H7 (cell line): ENCODE measurements around the gene SEPHS1. TPM values are rescaled to one million over a fixed set of nuclear protein-coding genes. Genes with fewer than 3 reads are reported as not detected.

ENCODE experiments used
- DNase-seq: peaks from one replicate; pipeline ENCODE4 v3.0.0; 2012
- H3K27me3 ChIP-seq: 2 replicates; pipeline ENCODE4 v1.6.0; 2011; ENCODE audit warnings: mild to moderate bottlenecking, low read length; ENCODE audit not compliant: control insufficient read depth, insufficient read depth
- H3K36me3 ChIP-seq: replicated peaks from 2 replicates; pipeline ENCODE4 v1.5.1; 2011; ENCODE audit warnings: low read length; ENCODE audit not compliant: control insufficient read depth, insufficient read depth
- H3K4me3 ChIP-seq: 2 replicates; pipeline ENCODE4 v1.5.1; 2011; ENCODE audit warnings: low read depth, mild to moderate bottlenecking, control low read depth, low read length, moderate library complexity; ENCODE audit not compliant: insufficient read depth
- total RNA-seq: library from RNA; depleted of rRNA; stranded (reverse); fragments of >200 nt; shearing (Covaris generic); gene quantifications from 2 replicates; pipeline ENCODE4 v1.2.3, GENCODE V29; 2014

Gene SEPHS1
- total RNA-seq, 1 experiment from 2014 or later, result 341 TPM

- DNase-seq, result no peak
- Histone ChIP-seq H3K27me3 (no peaks in the 10 kb centered on the region), H3K4me3 (no peak overlapping the region), H3K36me3 (peaks cover 51% of the 10 kb centered on the region)
These were observed 20.6 kb downstream of the SEPHS1 start for GRCh38 chr10:13327534-13327933.

GRCh38 chr10:13322615-13323148, 25.4 kb downstream of the SEPHS1 start:
- no peak for DNase-seq
- peaks cover 40% of the 10 kb centered on the region for H3K36me3 ChIP-seq
- no peaks in the 10 kb centered on the region for H3K27me3 ChIP-seq
- H3K4me3 ChIP-seq, result no peak overlapping the region

- Histone ChIP-seq H3K4me3 (no peak overlapping the region), H3K36me3 (peaks cover 38% of the 10 kb centered on the region), H3K27me3 (no peaks in the 10 kb centered on the region)
- DNase-seq, result no peak
These were observed 26.5 kb downstream of the SEPHS1 start for GRCh38 chr10:13321576-13321975.

- Histone ChIP-seq H3K36me3 (peaks cover 23% of the 10 kb centered on the region), H3K27me3 (no peaks in the 10 kb centered on the region), H3K4me3 (no peak overlapping the region)
- no peak for DNase-seq
These were observed 28.9 kb downstream of the SEPHS1 start for GRCh38 chr10:13319166-13319565.

GRCh38 chr10:13317474-13317873, 30.6 kb downstream of the SEPHS1 start:
- Histone ChIP-seq H3K4me3 (no peak overlapping the region), H3K36me3 (peaks cover 19% of the 10 kb centered on the region), H3K27me3 (no peaks in the 10 kb centered on the region)
- peak; percentile 35 for DNase-seq

GRCh38 chr10:13316635-13317311, 31.3 kb downstream of the SEPHS1 start:
- no peak for DNase-seq
- Histone ChIP-seq H3K27me3 (no peaks in the 10 kb centered on the region), H3K4me3 (no peak overlapping the region), H3K36me3 (peaks cover 16% of the 10 kb centered on the region)

- H3K27me3 ChIP-seq, result no peaks in the 10 kb centered on the region
- peaks cover 9% of the 10 kb centered on the region for H3K36me3 ChIP-seq
- DNase-seq, result no peak
- H3K4me3 ChIP-seq, result no peak overlapping the region
These were observed 32.7 kb downstream of the SEPHS1 start for GRCh38 chr10:13315361-13315760.

GRCh38 chr10:13311177-13311575, 36.9 kb downstream of the SEPHS1 start:
- no peak for DNase-seq
- no peaks in the 10 kb centered on the region for H3K36me3 ChIP-seq
- H3K27me3 ChIP-seq, result no peaks in the 10 kb centered on the region
- H3K4me3 ChIP-seq, result no peak overlapping the region

- no peaks in the 10 kb centered on the region for H3K36me3 ChIP-seq
- no peak for DNase-seq
- no peak overlapping the region for H3K4me3 ChIP-seq
- no peaks in the 10 kb centered on the region for H3K27me3 ChIP-seq
These were observed 37.4 kb downstream of the SEPHS1 start for GRCh38 chr10:13310518-13311176.

GRCh38 chr10:13309792-13310191, 38.3 kb downstream of the SEPHS1 start:
- DNase-seq, result no peak
- H3K27me3 ChIP-seq, result no peaks in the 10 kb centered on the region
- H3K36me3 ChIP-seq, result no peaks in the 10 kb centered on the region
- H3K4me3 ChIP-seq, result no peak overlapping the region

- no peak for DNase-seq
- no peaks in the 10 kb centered on the region for H3K36me3 ChIP-seq
- no peak overlapping the region for H3K4me3 ChIP-seq
- no peaks in the 10 kb centered on the region for H3K27me3 ChIP-seq
These were observed 40.0 kb downstream of the SEPHS1 start for GRCh38 chr10:13308096-13308495.

GRCh38 chr10:13306103-13306502, 42.0 kb downstream of the SEPHS1 start:
- no peaks in the 10 kb centered on the region for H3K36me3 ChIP-seq
- no peak for DNase-seq
- no peaks in the 10 kb centered on the region for H3K27me3 ChIP-seq
- H3K4me3 ChIP-seq, result no peak overlapping the region

GRCh38 chr10:13302821-13303555, 45.1 kb downstream of the SEPHS1 start:
- Histone ChIP-seq H3K27me3 (peaks cover 8% of the 10 kb centered on the region; the same call in 1 of the 2 replicates), H3K4me3 (no peak overlapping the region), H3K36me3 (no peaks in the 10 kb centered on the region)
- DNase-seq, result no peak

GRCh38 chr10:13299437-13300287, 48.4 kb downstream of the SEPHS1 start, which contains the start of gene PHYH:
TSS of gene PHYH (minus strand) at chr10:13300064. CDS start at chr10:13300042, 22 bp downstream.
- DNase-seq, result peak; percentile 96
- H3K27me3 ChIP-seq, result peaks cover 8% of the 10 kb centered on the region; the same call in 1 of the 2 replicates
- H3K36me3 ChIP-seq, result no peaks in the 10 kb centered on the region
- peak within 1 kb of the TSS; percentile 64 for H3K4me3 ChIP-seq
